GM12873 (cell line): ENCODE data around the gene SH3RF1.

Source experiments
- CTCF ChIP-seq: IDR thresholded peaks from 2 replicates; pipeline ENCODE4 v1.5.1; 2012; ENCODE audit warnings: low read depth, mild to moderate bottlenecking, moderate library complexity, low read length, control low read depth; ENCODE audit not compliant: insufficient read depth; ENCODE audit errors: missing control alignments

SH3RF1 gene

GRCh38 chr4:169054879-169055278, 215.9 kb downstream of the SH3RF1 start:
- no peak for TF ChIP-seq CTCF

- no peak for TF ChIP-seq CTCF
Measured at GRCh38 chr4:169052594-169052945, 218.2 kb downstream of the SH3RF1 start.

- no peak for TF ChIP-seq CTCF
Measured at GRCh38 chr4:169051761-169052593, 218.8 kb downstream of the SH3RF1 start.

- no peak for TF ChIP-seq CTCF
Measured at GRCh38 chr4:169050881-169051760, 219.6 kb downstream of the SH3RF1 start.

GRCh38 chr4:169050284-169050683, 220.5 kb downstream of the SH3RF1 start:
- TF ChIP-seq CTCF = no peak

DNA sequence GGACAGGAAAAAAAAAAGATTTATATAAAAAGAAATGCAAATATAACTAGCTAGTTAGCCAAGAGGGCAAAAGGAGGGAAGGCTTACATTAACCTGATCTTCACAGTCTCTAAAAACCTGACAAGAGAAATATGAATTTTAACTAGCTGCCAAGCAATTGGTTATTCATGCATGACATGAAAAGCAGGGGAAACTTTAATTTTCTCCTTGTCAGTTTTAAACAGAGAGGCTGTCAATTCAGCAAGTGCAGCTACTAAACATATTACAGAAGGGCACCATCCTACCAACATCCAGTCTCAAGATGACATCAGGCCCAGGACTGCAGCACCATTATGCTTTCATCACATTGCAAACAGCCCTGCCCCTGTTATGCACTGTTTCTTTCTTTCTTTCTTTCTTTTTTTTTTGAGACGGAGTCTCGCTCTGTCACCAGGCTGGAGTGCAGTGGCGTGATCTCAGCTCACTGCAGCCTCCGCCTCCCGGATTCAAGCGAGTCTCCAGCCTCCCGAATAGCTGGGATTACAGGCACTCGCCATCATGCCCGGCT, 221.8 kb downstream of the SH3RF1 start:
- no peak for TF ChIP-seq CTCF

DNA sequence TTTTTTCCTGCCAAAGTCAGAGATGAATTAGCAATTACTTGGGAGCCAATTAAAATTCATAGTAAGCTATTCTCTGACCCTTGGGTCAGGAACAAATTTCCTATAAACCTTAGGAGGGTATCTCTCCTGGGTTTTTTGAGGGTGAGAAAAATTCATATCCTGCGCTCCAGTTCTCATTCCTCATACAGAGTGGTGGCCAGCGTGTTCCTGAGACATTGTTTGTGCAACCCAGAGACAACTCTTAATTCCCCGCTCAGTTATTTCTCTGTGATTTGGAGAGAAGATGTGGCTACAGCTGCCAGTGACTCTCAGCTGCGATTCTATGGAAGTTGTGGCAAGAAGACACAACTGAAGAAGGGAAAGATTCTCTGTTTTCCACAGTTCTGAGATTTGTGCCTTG, 222.8 kb downstream of the SH3RF1 start:
- TF ChIP-seq CTCF = no peak
